Neural cell (in vitro differentiated cells): ENCODE data around the gene MEGF6. TPM values are rescaled to one million over a fixed set of nuclear protein-coding genes. Genes with fewer than 3 reads are reported as not detected.

ENCODE experiments used
- H2AFZ ChIP-seq: fragments of 200-600, 300-800 bp; sonication (generic), shearing (Covaris generic); 2 replicates; pipeline ENCODE4 v1.6.0; 2014; ENCODE audit warnings: low read depth, mild to moderate bottlenecking, antibody characterized with exemption, low read length, moderate library complexity
- H3F3A ChIP-seq: fragments of 200-600 bp; shearing (Covaris generic); 2 replicates; pipeline ENCODE4 v1.6.1; 2016; ENCODE audit warnings: mild to moderate bottlenecking, moderate library complexity, mixed read lengths, antibody characterized with exemption, low read length; ENCODE audit not compliant: insufficient read depth, poor library complexity, severe bottlenecking
- H3K27ac ChIP-seq: fragments of 200-600, 300-800 bp; sonication (generic), shearing (Covaris generic); 2 replicates; pipeline ENCODE4 v1.5.1; 2014; ENCODE audit warnings: mild to moderate bottlenecking, low read length, moderate library complexity
- H3K27me3 ChIP-seq: fragments of 300-800, 200-600 bp; sonication (generic), shearing (Covaris generic); 2 replicates; pipeline ENCODE4 v1.6.0; 2014; ENCODE audit warnings: mild to moderate bottlenecking, low read depth, low read length, moderate library complexity; ENCODE audit not compliant: insufficient read depth
- H3K36me3 ChIP-seq: fragments of 300-800, 200-600 bp; sonication (generic), shearing (Covaris generic); 2 replicates; pipeline ENCODE4 v1.5.1; 2014; ENCODE audit warnings: mild to moderate bottlenecking, antibody characterized with exemption, low read length, moderate library complexity; ENCODE audit not compliant: insufficient read depth
- H3K4me2 ChIP-seq: fragments of 300-800, 200-600 bp; sonication (generic), shearing (Covaris generic); 2 replicates; pipeline ENCODE4 v1.6.0; 2014; ENCODE audit warnings: mild to moderate bottlenecking, low read length
- H3K4me3 ChIP-seq: fragments of 300-800, 200-600 bp; sonication (generic), shearing (Covaris generic); 2 replicates; pipeline ENCODE4 v1.5.1; 2014; ENCODE audit warnings: mild to moderate bottlenecking, low read length, moderate library complexity
- H3K79me2 ChIP-seq: fragments of 200-600 bp; shearing (Covaris generic); replicated peaks from 2 replicates; pipeline ENCODE4 v1.6.0; 2014; ENCODE audit warnings: mild to moderate bottlenecking, low read length, moderate library complexity; ENCODE audit not compliant: insufficient read depth
- H3K9ac ChIP-seq: fragments of 300-800, 200-600 bp; sonication (generic), shearing (Covaris generic); 2 replicates; pipeline ENCODE4 v1.6.1; 2016; ENCODE audit warnings: mild to moderate bottlenecking, low read length, mixed read lengths
- H3K9me2 ChIP-seq: fragments of 200-600 bp; shearing (Covaris generic); 2 replicates; pipeline ENCODE4 v1.6.1; 2016; ENCODE audit warnings: mild to moderate bottlenecking, low read length, mixed read lengths; ENCODE audit not compliant: insufficient read depth
- H3K9me3 ChIP-seq: fragments of 200-600, 300-800 bp; sonication (generic), shearing (Covaris generic); 2 replicates; pipeline ENCODE4 v1.6.1; 2016; ENCODE audit warnings: mild to moderate bottlenecking, mixed run types, low read length, moderate library complexity, mixed read lengths
- H4K20me1 ChIP-seq: fragments of 200-600 bp; shearing (Covaris generic); 2 replicates; pipeline ENCODE4 v1.6.1; 2016; ENCODE audit warnings: mild to moderate bottlenecking, mixed run types; ENCODE audit not compliant: insufficient read depth
- EZH2 ChIP-seq: fragments of 200-600, 300-800 bp; shearing (Covaris generic), sonication (generic); IDR thresholded peaks from 2 replicates; pipeline ENCODE4 v1.6.1; 2014; ENCODE audit warnings: antibody characterized with exemption, low read length, borderline replicate concordance, mild to moderate bottlenecking; ENCODE audit not compliant: insufficient read depth, poor library complexity, severe bottlenecking
- MXI1 ChIP-seq: fragments of 450-650 bp; conservative IDR thresholded peaks from 2 replicates; pipeline ENCODE4 v1.6.1; 2014; ENCODE audit warnings: antibody characterized with exemption, mild to moderate bottlenecking; ENCODE audit not compliant: poor library complexity, severe bottlenecking
- POLR2AphosphoS5 ChIP-seq: IDR thresholded peaks from 2 replicates; pipeline ENCODE4 v1.6.1; 2012
- RAD21 ChIP-seq: fragments of 450-650 bp; conservative IDR thresholded peaks from 2 replicates; pipeline ENCODE4 v1.6.1; 2014; ENCODE audit warnings: antibody characterized with exemption, mild to moderate bottlenecking, moderate library complexity
- SMC3 ChIP-seq: fragments of 450-650 bp; conservative IDR thresholded peaks from 2 replicates; pipeline ENCODE4 v1.6.1; 2014; ENCODE audit warnings: antibody characterized with exemption, mild to moderate bottlenecking, moderate library complexity; ENCODE audit not compliant: poor library complexity
- TAF1 ChIP-seq: IDR thresholded peaks from 2 replicates; pipeline ENCODE4 v1.6.1; 2012; ENCODE audit warnings: low read depth
- polyA plus RNA-seq: library from polyadenylated mRNA; depleted of rRNA; stranded (reverse); fragments of >200 nt; gene quantifications from 2 replicates; pipeline ENCODE4 v1.2.3, GENCODE V29; 2014
- small RNA-seq, 3 experiments: library from RNA; depleted of rRNA; stranded (forward); fragments of <200 nt; gene quantifications; one replicate each; pipeline ENCODE3, GENCODE V24; 2012
- TF ChIP-seq, protein P1 (sequence below): fragments of 450-650 bp; IDR thresholded peaks from 2 replicates; pipeline ENCODE4 v1.5.1; 2014; ENCODE audit warnings: antibody characterized with exemption, mild to moderate bottlenecking, moderate library complexity; ENCODE audit not compliant: poor library complexity, severe bottlenecking

The MEGF6 gene
- polyA plus RNA-seq, 1 donor from 2014 or later = 6.0 TPM

DNA sequence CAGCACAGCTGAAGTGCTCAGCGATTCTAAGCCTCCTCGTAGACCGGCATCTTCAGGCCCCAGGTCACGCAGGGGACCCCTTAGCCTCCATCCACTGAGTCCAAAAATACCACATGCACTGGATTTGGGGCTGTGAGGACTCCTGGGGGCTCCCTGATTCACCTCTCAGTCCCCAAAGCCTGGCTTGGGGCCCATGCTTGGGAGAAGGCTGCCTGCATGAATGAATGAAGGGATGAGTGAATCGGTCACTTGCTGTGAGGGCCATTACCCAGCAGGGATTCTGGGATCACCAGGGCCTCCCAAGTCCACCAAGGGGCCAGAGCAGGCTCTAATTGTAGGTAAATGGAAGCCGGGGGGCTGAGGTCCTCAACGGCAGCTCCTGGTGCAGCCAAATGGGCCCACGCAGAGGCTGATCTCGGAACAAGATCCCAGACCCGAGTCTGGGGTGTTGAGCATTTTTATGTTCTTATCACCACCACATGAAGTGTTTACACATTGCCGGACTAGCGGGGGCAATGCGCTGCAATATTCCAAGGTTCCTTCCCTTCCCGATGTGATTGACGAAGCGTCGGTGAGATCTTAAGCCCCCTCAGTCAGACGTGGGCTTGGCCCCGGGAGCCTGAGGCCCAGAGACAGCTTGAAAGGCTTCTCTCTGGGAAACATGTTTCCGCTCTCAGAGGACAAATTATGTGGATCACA lies 170.4 kb downstream of the MEGF6 start:
- Histone ChIP-seq H3K36me3 (no peaks in the 10 kb centered on the region), H3K79me2 (no peaks in the 10 kb centered on the region), H3K27ac (no peak overlapping the region), H4K20me1 (no peaks in the 10 kb centered on the region), H3K9me2 (no peaks in the 10 kb centered on the region), H3K9me3 (no peaks in the 10 kb centered on the region), H3K4me2 (no peak overlapping the region), H3F3A (no peaks in the 10 kb centered on the region), H2AFZ (no peak overlapping the region), H3K9ac (no peak overlapping the region), H3K4me3 (no peak overlapping the region), H3K27me3 (no peaks in the 10 kb centered on the region)
- no peak for TF ChIP-seq MXI1
- no peak for TF ChIP-seq SMC3
- TF ChIP-seq EZH2 = no peak
- TF ChIP-seq TAF1 = no peak
- TF ChIP-seq POLR2AphosphoS5 = no peak
- no peak for TF ChIP-seq RAD21

DNA sequence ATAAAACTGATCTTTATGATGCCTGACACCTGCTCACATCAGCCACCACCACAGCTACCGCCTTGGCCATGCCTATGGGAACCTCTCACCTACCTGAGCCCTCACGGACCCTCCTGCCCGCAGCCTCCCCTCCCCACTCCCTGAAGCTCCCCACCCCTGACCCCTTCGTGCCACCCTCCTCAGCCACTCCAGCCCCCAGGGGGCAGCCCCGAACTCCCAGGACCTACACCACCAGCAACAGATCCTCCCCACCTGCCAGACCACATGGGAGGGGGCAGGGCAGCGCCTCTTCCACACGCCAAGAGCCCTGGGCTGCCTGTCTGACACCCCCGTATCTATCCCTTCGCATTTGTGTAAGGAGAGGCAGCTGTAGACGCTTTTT lies 171.0 kb downstream of the MEGF6 start:
- no peaks in the 10 kb centered on the region for H4K20me1 ChIP-seq
- H3K9me3 ChIP-seq = no peaks in the 10 kb centered on the region
- no peak overlapping the region for H3K27ac ChIP-seq
- no peak overlapping the region for H3K4me2 ChIP-seq
- H3K9me2 ChIP-seq = no peaks in the 10 kb centered on the region
- no peaks in the 10 kb centered on the region for H3K27me3 ChIP-seq
- no peak overlapping the region for H2AFZ ChIP-seq
- no peaks in the 10 kb centered on the region for H3F3A ChIP-seq
- H3K4me3 ChIP-seq = no peak overlapping the region
- no peaks in the 10 kb centered on the region for H3K36me3 ChIP-seq
- H3K79me2 ChIP-seq = no peaks in the 10 kb centered on the region
- TF ChIP-seq, protein P1, sequence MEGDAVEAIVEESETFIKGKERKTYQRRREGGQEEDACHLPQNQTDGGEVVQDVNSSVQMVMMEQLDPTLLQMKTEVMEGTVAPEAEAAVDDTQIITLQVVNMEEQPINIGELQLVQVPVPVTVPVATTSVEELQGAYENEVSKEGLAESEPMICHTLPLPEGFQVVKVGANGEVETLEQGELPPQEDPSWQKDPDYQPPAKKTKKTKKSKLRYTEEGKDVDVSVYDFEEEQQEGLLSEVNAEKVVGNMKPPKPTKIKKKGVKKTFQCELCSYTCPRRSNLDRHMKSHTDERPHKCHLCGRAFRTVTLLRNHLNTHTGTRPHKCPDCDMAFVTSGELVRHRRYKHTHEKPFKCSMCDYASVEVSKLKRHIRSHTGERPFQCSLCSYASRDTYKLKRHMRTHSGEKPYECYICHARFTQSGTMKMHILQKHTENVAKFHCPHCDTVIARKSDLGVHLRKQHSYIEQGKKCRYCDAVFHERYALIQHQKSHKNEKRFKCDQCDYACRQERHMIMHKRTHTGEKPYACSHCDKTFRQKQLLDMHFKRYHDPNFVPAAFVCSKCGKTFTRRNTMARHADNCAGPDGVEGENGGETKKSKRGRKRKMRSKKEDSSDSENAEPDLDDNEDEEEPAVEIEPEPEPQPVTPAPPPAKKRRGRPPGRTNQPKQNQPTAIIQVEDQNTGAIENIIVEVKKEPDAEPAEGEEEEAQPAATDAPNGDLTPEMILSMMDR = no peak
- TF ChIP-seq RAD21 (no peak), MXI1 (no peak), EZH2 (no peak), SMC3 (no peak)
- H3K9ac ChIP-seq = no peak overlapping the region

Small RNAs within 50 kb of the gene (small RNA-seq; reads per million reads assigned to genes)
- 12.3 to 78.1 (median 55.9) reads per million in 3 experiments for gene MIR551A

Other genes with a start within 250 kb of the MEGF6 start
- 0.64 and 0.96 TPM in 2 replicates for gene ARHGEF16, start 156.8 kb downstream of the MEGF6 start, polyA plus RNA-seq
- 16.8 and 22.4 TPM in 2 replicates for gene TPRG1L, start 13.5 kb upstream of the MEGF6 start, polyA plus RNA-seq
- gene WRAP73, start 38.6 kb upstream of the MEGF6 start, polyA plus RNA-seq = 32.9 and 50.7 TPM in 2 replicates
- not detected in 2 replicates for gene TP73, start 41.0 kb upstream of the MEGF6 start, polyA plus RNA-seq
- not detected in 2 replicates for gene CCDC27, start 140.9 kb upstream of the MEGF6 start, polyA plus RNA-seq
- not detected in 2 replicates for gene SMIM1, start 161.2 kb upstream of the MEGF6 start, polyA plus RNA-seq
- gene LRRC47, start 185.0 kb upstream of the MEGF6 start, polyA plus RNA-seq = 59.2 and 63.5 TPM in 2 replicates
- gene CEP104, start 245.7 kb upstream of the MEGF6 start, polyA plus RNA-seq = 8.1 and 21.5 TPM in 2 replicates
- 20.2 and 21.0 TPM in 2 replicates for gene DFFB, start 246.0 kb upstream of the MEGF6 start, polyA plus RNA-seq